ENCODE data around the gene ATP1B3.
"Not testable (repeated sequence)": the region's sequence is repeated elsewhere in the genome, so short reads cannot be mapped to it uniquely, and the experiment has no call there.

Gene ATP1B3

GRCh38 chr3:141909408-141909807 is 33.0 kb downstream of the ATP1B3 start:
- no peak for DNase-seq

GRCh38 chr3:141909986-141910385 is 33.5 kb downstream of the ATP1B3 start:
- not testable (repeated sequence) for DNase-seq

- DNase-seq: peak; percentile 30 to 39
Measured at GRCh38 chr3:141913150-141913811, 36.8 kb downstream of the ATP1B3 start.

GRCh38 chr3:141914311-141914710 is 37.9 kb downstream of the ATP1B3 start:
- DNase-seq: no peak

- no peak for DNase-seq
Measured at GRCh38 chr3:141915016-141915415, 38.6 kb downstream of the ATP1B3 start.

- DNase-seq: no peak
Measured at GRCh38 chr3:141915766-141916165, 39.3 kb downstream of the ATP1B3 start.

GRCh38 chr3:141920701-141921100 is 44.3 kb downstream of the ATP1B3 start:
- DNase-seq: no peak

- no peak for DNase-seq
Measured at GRCh38 chr3:141921316-141921715, 44.9 kb downstream of the ATP1B3 start.

- not testable (repeated sequence) for DNase-seq
Measured at GRCh38 chr3:141925677-141926076, 49.2 kb downstream of the ATP1B3 start.

GRCh38 chr3:141926929-141927328 is 50.5 kb downstream of the ATP1B3 start:
- no peak for DNase-seq

GRCh38 chr3:141928631-141929270 is 52.3 kb downstream of the ATP1B3 start:
- no peak for DNase-seq

- no peak for DNase-seq
Measured at GRCh38 chr3:141929341-141929995, 53.0 kb downstream of the ATP1B3 start.

GRCh38 chr3:141930801-141931200 is 54.4 kb downstream of the ATP1B3 start:
- no peak for DNase-seq

GRCh38 chr3:141933421-141934300 is 57.2 kb downstream of the ATP1B3 start:
- DNase-seq: no peak

GRCh38 chr3:141934354-141934753 is 57.9 kb downstream of the ATP1B3 start:
- DNase-seq: no peak

- DNase-seq: no peak
Measured at GRCh38 chr3:141938011-141938500, 61.6 kb downstream of the ATP1B3 start.

- no peak for DNase-seq
Measured at GRCh38 chr3:141939759-141940158, 63.3 kb downstream of the ATP1B3 start.

GRCh38 chr3:141940194-141940776 is 63.8 kb downstream of the ATP1B3 start:
- DNase-seq: no peak

- DNase-seq: no peak
Measured at GRCh38 chr3:141941093-141941492, 64.7 kb downstream of the ATP1B3 start.

GRCh38 chr3:141942006-141942405 is 65.6 kb downstream of the ATP1B3 start:
- DNase-seq: no peak

- DNase-seq: no peak
Measured at GRCh38 chr3:141945726-141946485, 69.5 kb downstream of the ATP1B3 start.

GRCh38 chr3:141949399-141949798 is 73.0 kb downstream of the ATP1B3 start:
- no peak for DNase-seq
